WTC11 (cell line): ENCODE measurements around the gene PRDX1. TPM values are rescaled to one million over a fixed set of nuclear protein-coding genes. Genes with fewer than 3 reads are reported as not detected.

Experiments
- CREB1 ChIP-seq: sonication (generic); formaldehyde crosslinking; IDR thresholded peaks from 2 replicates; pipeline ENCODE4 v1.8.0; 2023; ENCODE audit warnings: mild to moderate bottlenecking, missing genetic modification reagents
- ESRRA ChIP-seq: sonication (generic); formaldehyde crosslinking; IDR thresholded peaks from 2 replicates; pipeline ENCODE4 v1.8.1; 2022; ENCODE audit warnings: mild to moderate bottlenecking, missing genetic modification reagents, borderline replicate concordance
- FOXP1 ChIP-seq: sonication (generic); formaldehyde crosslinking; IDR thresholded peaks from 2 replicates; pipeline ENCODE4 v1.8.0; 2022; ENCODE audit warnings: missing genetic modification reagents, mild to moderate bottlenecking, moderate library complexity, borderline replicate concordance
- NFATC4 ChIP-seq: fragments of 250-450 bp; sonication (Bioruptor Pico); IDR thresholded peaks from 2 replicates; pipeline ENCODE4 v1.9.0; 2021; ENCODE audit warnings: mild to moderate bottlenecking
- NFE2L1 ChIP-seq: sonication (generic); formaldehyde crosslinking; IDR thresholded peaks from 2 replicates; pipeline ENCODE4 v1.8.1; 2023; ENCODE audit warnings: missing genetic modification reagents
- NFYB ChIP-seq: sonication (generic); formaldehyde crosslinking; conservative IDR thresholded peaks from 2 replicates; pipeline ENCODE4 v1.8.0; 2022; ENCODE audit warnings: low read depth, missing genetic modification reagents
- NR1H2 ChIP-seq: sonication (generic); formaldehyde crosslinking; IDR thresholded peaks from 2 replicates; pipeline ENCODE4 v1.9.0; 2021; ENCODE audit warnings: mild to moderate bottlenecking, moderate library complexity, missing genetic modification reagents
- NR2C2 ChIP-seq: sonication (generic); formaldehyde crosslinking; IDR thresholded peaks from 2 replicates; pipeline ENCODE4 v1.8.0; 2022; ENCODE audit warnings: mild to moderate bottlenecking, missing genetic modification reagents
- OVOL2 ChIP-seq: fragments of 250-450 bp; sonication (Bioruptor Pico); IDR thresholded peaks from 2 replicates; pipeline ENCODE4 v1.9.0; 2021; ENCODE audit warnings: mild to moderate bottlenecking, borderline replicate concordance
- RELA ChIP-seq: sonication (generic); formaldehyde crosslinking; IDR thresholded peaks from 2 replicates; pipeline ENCODE4 v1.8.1; 2022; ENCODE audit warnings: missing genetic modification reagents, mild to moderate bottlenecking, borderline replicate concordance
- SMAD4 ChIP-seq: sonication (generic); formaldehyde crosslinking; IDR thresholded peaks from 2 replicates; pipeline ENCODE4 v1.8.0; 2022; ENCODE audit warnings: mild to moderate bottlenecking, missing genetic modification reagents
- ZNF232 ChIP-seq: sonication (generic); formaldehyde crosslinking; IDR thresholded peaks from 2 replicates; pipeline ENCODE4 v1.8.0; 2022; ENCODE audit warnings: mild to moderate bottlenecking, missing genetic modification reagents
- ZNF423 ChIP-seq: fragments of 250-450 bp; sonication (Bioruptor Pico); IDR thresholded peaks from 2 replicates; pipeline ENCODE4 v2.1.2; 2022; ENCODE audit warnings: mild to moderate bottlenecking, moderate library complexity
- ZNF671 ChIP-seq: fragments of 250-450 bp; sonication (Bioruptor Pico); IDR thresholded peaks from 2 replicates; pipeline ENCODE4 v1.8.0; 2021; ENCODE audit warnings: mild to moderate bottlenecking
- total RNA-seq: library from RNA; stranded (reverse); gene quantifications from 3 replicates; pipeline ENCODE4 v1.2.3, GENCODE V29; 2021
- TF ChIP-seq, protein P1 (sequence below): sonication (generic); formaldehyde crosslinking; IDR thresholded peaks from 2 replicates; pipeline ENCODE4 v1.8.0; 2023; ENCODE audit warnings: missing genetic modification reagents, mild to moderate bottlenecking, borderline replicate concordance
- TF ChIP-seq, protein P2 (sequence below): sonication (generic); formaldehyde crosslinking; IDR thresholded peaks from 2 replicates; pipeline ENCODE4 v1.8.1; 2022; ENCODE audit warnings: low read depth, missing genetic modification reagents, borderline replicate concordance
- TF ChIP-seq, protein P3 (sequence below): sonication (generic); formaldehyde crosslinking; IDR thresholded peaks from 2 replicates; pipeline ENCODE4 v1.8.1; 2023; ENCODE audit warnings: mild to moderate bottlenecking, missing genetic modification reagents, moderate library complexity
- TF ChIP-seq, protein P4 (sequence below): sonication (generic); formaldehyde crosslinking; IDR thresholded peaks from 2 replicates; pipeline ENCODE4 v1.8.1; 2022; ENCODE audit warnings: mild to moderate bottlenecking, moderate library complexity, missing genetic modification reagents
- TF ChIP-seq, protein P5 (sequence below): fragments of 250-450 bp; sonication (Bioruptor Pico); IDR thresholded peaks from 2 replicates; pipeline ENCODE4 v1.9.0; 2021; ENCODE audit warnings: mild to moderate bottlenecking
- TF ChIP-seq, protein P6 (sequence below): fragments of 200-600 bp; IDR thresholded peaks from 2 replicates; pipeline ENCODE4 v1.8.0; 2022; ENCODE audit warnings: antibody characterized with exemption
- TF ChIP-seq, protein P7 (sequence below): sonication (generic); formaldehyde crosslinking; IDR thresholded peaks from 2 replicates; pipeline ENCODE4 v1.8.1; 2023; ENCODE audit warnings: mild to moderate bottlenecking, missing genetic modification reagents, borderline replicate concordance

The PRDX1 gene
- total RNA-seq, 1 experiment from 2014 or later = 1,197 TPM

DNA sequence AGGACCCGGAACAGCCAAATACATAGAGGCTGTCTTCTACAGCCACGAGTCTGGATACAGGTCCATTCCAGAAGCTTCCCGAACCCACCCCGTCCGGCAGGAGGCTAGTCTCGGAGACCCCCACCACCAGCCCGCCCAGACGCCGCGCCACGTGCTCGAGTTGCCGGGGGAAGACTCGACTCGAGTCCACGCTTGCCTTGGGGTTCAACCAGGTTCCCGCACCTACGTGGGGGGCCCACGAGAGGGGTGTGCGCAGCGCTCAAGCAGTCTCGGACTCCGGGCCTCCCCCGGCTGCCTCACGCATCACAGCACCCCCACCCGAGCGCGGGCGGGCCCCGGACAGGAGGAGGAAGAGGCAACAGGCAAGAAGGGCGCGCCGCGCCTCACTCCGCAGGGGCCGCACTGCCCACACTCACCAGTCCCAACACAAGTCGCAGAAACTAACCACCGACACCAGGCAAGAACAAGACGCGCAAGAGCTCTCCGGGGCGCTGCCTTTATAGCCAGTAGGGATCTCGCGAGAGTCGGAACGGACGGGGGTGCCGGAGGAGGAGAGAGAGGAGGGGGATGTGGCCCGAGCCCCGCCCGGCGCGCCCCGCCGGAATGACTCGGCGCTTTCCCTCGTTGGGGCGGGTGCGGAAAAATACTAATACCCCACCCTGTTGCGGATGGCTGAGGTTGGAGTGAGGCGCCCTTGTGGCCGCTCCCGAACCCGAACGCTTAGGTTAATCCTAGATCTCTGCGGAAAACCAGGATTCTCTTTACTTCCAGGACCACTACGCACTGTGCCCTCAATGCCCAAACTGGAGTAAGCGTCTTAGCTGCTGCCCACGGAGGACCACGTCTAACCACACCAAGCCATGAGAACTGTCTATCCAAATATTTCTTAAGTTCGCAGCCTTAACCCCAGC is at the start of gene PRDX1 (continued):
- TF ChIP-seq, protein P1, sequence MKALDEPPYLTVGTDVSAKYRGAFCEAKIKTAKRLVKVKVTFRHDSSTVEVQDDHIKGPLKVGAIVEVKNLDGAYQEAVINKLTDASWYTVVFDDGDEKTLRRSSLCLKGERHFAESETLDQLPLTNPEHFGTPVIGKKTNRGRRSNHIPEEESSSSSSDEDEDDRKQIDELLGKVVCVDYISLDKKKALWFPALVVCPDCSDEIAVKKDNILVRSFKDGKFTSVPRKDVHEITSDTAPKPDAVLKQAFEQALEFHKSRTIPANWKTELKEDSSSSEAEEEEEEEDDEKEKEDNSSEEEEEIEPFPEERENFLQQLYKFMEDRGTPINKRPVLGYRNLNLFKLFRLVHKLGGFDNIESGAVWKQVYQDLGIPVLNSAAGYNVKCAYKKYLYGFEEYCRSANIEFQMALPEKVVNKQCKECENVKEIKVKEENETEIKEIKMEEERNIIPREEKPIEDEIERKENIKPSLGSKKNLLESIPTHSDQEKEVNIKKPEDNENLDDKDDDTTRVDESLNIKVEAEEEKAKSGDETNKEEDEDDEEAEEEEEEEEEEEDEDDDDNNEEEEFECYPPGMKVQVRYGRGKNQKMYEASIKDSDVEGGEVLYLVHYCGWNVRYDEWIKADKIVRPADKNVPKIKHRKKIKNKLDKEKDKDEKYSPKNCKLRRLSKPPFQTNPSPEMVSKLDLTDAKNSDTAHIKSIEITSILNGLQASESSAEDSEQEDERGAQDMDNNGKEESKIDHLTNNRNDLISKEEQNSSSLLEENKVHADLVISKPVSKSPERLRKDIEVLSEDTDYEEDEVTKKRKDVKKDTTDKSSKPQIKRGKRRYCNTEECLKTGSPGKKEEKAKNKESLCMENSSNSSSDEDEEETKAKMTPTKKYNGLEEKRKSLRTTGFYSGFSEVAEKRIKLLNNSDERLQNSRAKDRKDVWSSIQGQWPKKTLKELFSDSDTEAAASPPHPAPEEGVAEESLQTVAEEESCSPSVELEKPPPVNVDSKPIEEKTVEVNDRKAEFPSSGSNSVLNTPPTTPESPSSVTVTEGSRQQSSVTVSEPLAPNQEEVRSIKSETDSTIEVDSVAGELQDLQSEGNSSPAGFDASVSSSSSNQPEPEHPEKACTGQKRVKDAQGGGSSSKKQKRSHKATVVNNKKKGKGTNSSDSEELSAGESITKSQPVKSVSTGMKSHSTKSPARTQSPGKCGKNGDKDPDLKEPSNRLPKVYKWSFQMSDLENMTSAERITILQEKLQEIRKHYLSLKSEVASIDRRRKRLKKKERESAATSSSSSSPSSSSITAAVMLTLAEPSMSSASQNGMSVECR = peak; percentile 89; the same call in 1 of the 2 replicates
- TF ChIP-seq, protein P2, sequence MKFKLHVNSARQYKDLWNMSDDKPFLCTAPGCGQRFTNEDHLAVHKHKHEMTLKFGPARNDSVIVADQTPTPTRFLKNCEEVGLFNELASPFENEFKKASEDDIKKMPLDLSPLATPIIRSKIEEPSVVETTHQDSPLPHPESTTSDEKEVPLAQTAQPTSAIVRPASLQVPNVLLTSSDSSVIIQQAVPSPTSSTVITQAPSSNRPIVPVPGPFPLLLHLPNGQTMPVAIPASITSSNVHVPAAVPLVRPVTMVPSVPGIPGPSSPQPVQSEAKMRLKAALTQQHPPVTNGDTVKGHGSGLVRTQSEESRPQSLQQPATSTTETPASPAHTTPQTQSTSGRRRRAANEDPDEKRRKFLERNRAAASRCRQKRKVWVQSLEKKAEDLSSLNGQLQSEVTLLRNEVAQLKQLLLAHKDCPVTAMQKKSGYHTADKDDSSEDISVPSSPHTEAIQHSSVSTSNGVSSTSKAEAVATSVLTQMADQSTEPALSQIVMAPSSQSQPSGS (CRISPR knock-in tag) = peak; percentile 63; the same call in 1 of the 2 replicates
- 0 out of 2 replicates have a peak, but pooled peaks have one; percentile 21 for TF ChIP-seq SMAD4 (CRISPR knock-in tag)
- TF ChIP-seq NFATC4 (CRISPR knock-in tag) = 0 out of 2 replicates have a peak, but pooled peaks have one; percentile 35
- peak; percentile 100 for TF ChIP-seq NFE2L1 (CRISPR knock-in tag)
- TF ChIP-seq, protein P3, sequence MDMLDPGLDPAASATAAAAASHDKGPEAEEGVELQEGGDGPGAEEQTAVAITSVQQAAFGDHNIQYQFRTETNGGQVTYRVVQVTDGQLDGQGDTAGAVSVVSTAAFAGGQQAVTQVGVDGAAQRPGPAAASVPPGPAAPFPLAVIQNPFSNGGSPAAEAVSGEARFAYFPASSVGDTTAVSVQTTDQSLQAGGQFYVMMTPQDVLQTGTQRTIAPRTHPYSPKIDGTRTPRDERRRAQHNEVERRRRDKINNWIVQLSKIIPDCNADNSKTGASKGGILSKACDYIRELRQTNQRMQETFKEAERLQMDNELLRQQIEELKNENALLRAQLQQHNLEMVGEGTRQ (CRISPR knock-in tag) = peak; percentile 27; the same call in 1 of the 2 replicates
- TF ChIP-seq ZNF232 (CRISPR knock-in tag) = 0 out of 2 replicates have a peak, but pooled peaks have one; percentile 73
- TF ChIP-seq ZNF671 (CRISPR knock-in tag) = 0 out of 2 replicates have a peak, but pooled peaks have one; percentile 38
- TF ChIP-seq, protein P4, sequence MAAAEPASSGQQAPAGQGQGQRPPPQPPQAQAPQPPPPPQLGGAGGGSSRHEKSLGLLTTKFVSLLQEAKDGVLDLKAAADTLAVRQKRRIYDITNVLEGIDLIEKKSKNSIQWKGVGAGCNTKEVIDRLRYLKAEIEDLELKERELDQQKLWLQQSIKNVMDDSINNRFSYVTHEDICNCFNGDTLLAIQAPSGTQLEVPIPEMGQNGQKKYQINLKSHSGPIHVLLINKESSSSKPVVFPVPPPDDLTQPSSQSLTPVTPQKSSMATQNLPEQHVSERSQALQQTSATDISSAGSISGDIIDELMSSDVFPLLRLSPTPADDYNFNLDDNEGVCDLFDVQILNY (CRISPR knock-in tag) = no peak
- TF ChIP-seq ZNF423 (CRISPR knock-in tag) = no peak
- TF ChIP-seq, protein P5, sequence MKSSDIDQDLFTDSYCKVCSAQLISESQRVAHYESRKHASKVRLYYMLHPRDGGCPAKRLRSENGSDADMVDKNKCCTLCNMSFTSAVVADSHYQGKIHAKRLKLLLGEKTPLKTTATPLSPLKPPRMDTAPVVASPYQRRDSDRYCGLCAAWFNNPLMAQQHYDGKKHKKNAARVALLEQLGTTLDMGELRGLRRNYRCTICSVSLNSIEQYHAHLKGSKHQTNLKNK (CRISPR knock-in tag) = peak; percentile 82
- peak; percentile 81 for TF ChIP-seq CREB1 (CRISPR knock-in tag)
- peak; percentile 43; the same call in 1 of the 2 replicates for TF ChIP-seq NFYB (CRISPR knock-in tag)
- TF ChIP-seq NR2C2 = 0 out of 2 replicates have a peak, but pooled peaks have one; percentile 20
- peak; percentile 96 for TF ChIP-seq FOXP1 (CRISPR knock-in tag)
- TF ChIP-seq, protein P6, sequence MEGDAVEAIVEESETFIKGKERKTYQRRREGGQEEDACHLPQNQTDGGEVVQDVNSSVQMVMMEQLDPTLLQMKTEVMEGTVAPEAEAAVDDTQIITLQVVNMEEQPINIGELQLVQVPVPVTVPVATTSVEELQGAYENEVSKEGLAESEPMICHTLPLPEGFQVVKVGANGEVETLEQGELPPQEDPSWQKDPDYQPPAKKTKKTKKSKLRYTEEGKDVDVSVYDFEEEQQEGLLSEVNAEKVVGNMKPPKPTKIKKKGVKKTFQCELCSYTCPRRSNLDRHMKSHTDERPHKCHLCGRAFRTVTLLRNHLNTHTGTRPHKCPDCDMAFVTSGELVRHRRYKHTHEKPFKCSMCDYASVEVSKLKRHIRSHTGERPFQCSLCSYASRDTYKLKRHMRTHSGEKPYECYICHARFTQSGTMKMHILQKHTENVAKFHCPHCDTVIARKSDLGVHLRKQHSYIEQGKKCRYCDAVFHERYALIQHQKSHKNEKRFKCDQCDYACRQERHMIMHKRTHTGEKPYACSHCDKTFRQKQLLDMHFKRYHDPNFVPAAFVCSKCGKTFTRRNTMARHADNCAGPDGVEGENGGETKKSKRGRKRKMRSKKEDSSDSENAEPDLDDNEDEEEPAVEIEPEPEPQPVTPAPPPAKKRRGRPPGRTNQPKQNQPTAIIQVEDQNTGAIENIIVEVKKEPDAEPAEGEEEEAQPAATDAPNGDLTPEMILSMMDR = no peak
- peak; percentile 33; the same call in 1 of the 2 replicates for TF ChIP-seq NR1H2
- TF ChIP-seq, protein P7, sequence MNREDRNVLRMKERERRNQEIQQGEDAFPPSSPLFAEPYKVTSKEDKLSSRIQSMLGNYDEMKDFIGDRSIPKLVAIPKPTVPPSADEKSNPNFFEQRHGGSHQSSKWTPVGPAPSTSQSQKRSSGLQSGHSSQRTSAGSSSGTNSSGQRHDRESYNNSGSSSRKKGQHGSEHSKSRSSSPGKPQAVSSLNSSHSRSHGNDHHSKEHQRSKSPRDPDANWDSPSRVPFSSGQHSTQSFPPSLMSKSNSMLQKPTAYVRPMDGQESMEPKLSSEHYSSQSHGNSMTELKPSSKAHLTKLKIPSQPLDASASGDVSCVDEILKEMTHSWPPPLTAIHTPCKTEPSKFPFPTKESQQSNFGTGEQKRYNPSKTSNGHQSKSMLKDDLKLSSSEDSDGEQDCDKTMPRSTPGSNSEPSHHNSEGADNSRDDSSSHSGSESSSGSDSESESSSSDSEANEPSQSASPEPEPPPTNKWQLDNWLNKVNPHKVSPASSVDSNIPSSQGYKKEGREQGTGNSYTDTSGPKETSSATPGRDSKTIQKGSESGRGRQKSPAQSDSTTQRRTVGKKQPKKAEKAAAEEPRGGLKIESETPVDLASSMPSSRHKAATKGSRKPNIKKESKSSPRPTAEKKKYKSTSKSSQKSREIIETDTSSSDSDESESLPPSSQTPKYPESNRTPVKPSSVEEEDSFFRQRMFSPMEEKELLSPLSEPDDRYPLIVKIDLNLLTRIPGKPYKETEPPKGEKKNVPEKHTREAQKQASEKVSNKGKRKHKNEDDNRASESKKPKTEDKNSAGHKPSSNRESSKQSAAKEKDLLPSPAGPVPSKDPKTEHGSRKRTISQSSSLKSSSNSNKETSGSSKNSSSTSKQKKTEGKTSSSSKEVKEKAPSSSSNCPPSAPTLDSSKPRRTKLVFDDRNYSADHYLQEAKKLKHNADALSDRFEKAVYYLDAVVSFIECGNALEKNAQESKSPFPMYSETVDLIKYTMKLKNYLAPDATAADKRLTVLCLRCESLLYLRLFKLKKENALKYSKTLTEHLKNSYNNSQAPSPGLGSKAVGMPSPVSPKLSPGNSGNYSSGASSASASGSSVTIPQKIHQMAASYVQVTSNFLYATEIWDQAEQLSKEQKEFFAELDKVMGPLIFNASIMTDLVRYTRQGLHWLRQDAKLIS (CRISPR knock-in tag) = peak; percentile 96
- TF ChIP-seq ESRRA = no peak; the same call in 1 of the 2 replicates
- TF ChIP-seq RELA (CRISPR knock-in tag) = no peak
- TF ChIP-seq OVOL2 = no peak; the same call in 1 of the 2 replicates
